Neural cell (in vitro differentiated cells): ENCODE data around the gene INPP5A. TPM values are rescaled to one million over a fixed set of nuclear protein-coding genes. Genes with fewer than 3 reads are reported as not detected.

Source experiments
- H2AFZ ChIP-seq: fragments of 200-600, 300-800 bp; sonication (generic), shearing (Covaris generic); 2 replicates; pipeline ENCODE4 v1.6.0; 2014; ENCODE audit warnings: low read depth, mild to moderate bottlenecking, antibody characterized with exemption, low read length, moderate library complexity
- H3F3A ChIP-seq: fragments of 200-600 bp; shearing (Covaris generic); 2 replicates; pipeline ENCODE4 v1.6.1; 2016; ENCODE audit warnings: mild to moderate bottlenecking, moderate library complexity, mixed read lengths, antibody characterized with exemption, low read length; ENCODE audit not compliant: insufficient read depth, poor library complexity, severe bottlenecking
- H3K27ac ChIP-seq: fragments of 200-600, 300-800 bp; sonication (generic), shearing (Covaris generic); 2 replicates; pipeline ENCODE4 v1.5.1; 2014; ENCODE audit warnings: mild to moderate bottlenecking, low read length, moderate library complexity
- H3K27me3 ChIP-seq: fragments of 300-800, 200-600 bp; sonication (generic), shearing (Covaris generic); 2 replicates; pipeline ENCODE4 v1.6.0; 2014; ENCODE audit warnings: mild to moderate bottlenecking, low read depth, low read length, moderate library complexity; ENCODE audit not compliant: insufficient read depth
- H3K36me3 ChIP-seq: fragments of 300-800, 200-600 bp; sonication (generic), shearing (Covaris generic); 2 replicates; pipeline ENCODE4 v1.5.1; 2014; ENCODE audit warnings: mild to moderate bottlenecking, antibody characterized with exemption, low read length, moderate library complexity; ENCODE audit not compliant: insufficient read depth
- H3K4me2 ChIP-seq: fragments of 300-800, 200-600 bp; sonication (generic), shearing (Covaris generic); 2 replicates; pipeline ENCODE4 v1.6.0; 2014; ENCODE audit warnings: mild to moderate bottlenecking, low read length
- H3K4me3 ChIP-seq: fragments of 300-800, 200-600 bp; sonication (generic), shearing (Covaris generic); 2 replicates; pipeline ENCODE4 v1.5.1; 2014; ENCODE audit warnings: mild to moderate bottlenecking, low read length, moderate library complexity
- H3K79me2 ChIP-seq: fragments of 200-600 bp; shearing (Covaris generic); replicated peaks from 2 replicates; pipeline ENCODE4 v1.6.0; 2014; ENCODE audit warnings: mild to moderate bottlenecking, low read length, moderate library complexity; ENCODE audit not compliant: insufficient read depth
- H3K9ac ChIP-seq: fragments of 300-800, 200-600 bp; sonication (generic), shearing (Covaris generic); 2 replicates; pipeline ENCODE4 v1.6.1; 2016; ENCODE audit warnings: mild to moderate bottlenecking, low read length, mixed read lengths
- H3K9me2 ChIP-seq: fragments of 200-600 bp; shearing (Covaris generic); 2 replicates; pipeline ENCODE4 v1.6.1; 2016; ENCODE audit warnings: mild to moderate bottlenecking, low read length, mixed read lengths; ENCODE audit not compliant: insufficient read depth
- H3K9me3 ChIP-seq: fragments of 200-600, 300-800 bp; sonication (generic), shearing (Covaris generic); 2 replicates; pipeline ENCODE4 v1.6.1; 2016; ENCODE audit warnings: mild to moderate bottlenecking, mixed run types, low read length, moderate library complexity, mixed read lengths
- H4K20me1 ChIP-seq: fragments of 200-600 bp; shearing (Covaris generic); 2 replicates; pipeline ENCODE4 v1.6.1; 2016; ENCODE audit warnings: mild to moderate bottlenecking, mixed run types; ENCODE audit not compliant: insufficient read depth
- CTCF ChIP-seq: fragments of 450-650 bp; IDR thresholded peaks from 2 replicates; pipeline ENCODE4 v1.5.1; 2014; ENCODE audit warnings: antibody characterized with exemption, mild to moderate bottlenecking, moderate library complexity; ENCODE audit not compliant: poor library complexity, severe bottlenecking
- EP300 ChIP-seq: fragments of 450-650 bp; conservative IDR thresholded peaks from 2 replicates; pipeline ENCODE4 v1.6.1; 2014; ENCODE audit warnings: antibody characterized with exemption, mild to moderate bottlenecking, moderate library complexity; ENCODE audit not compliant: poor library complexity, severe bottlenecking
- EZH2 ChIP-seq: fragments of 200-600, 300-800 bp; shearing (Covaris generic), sonication (generic); IDR thresholded peaks from 2 replicates; pipeline ENCODE4 v1.6.1; 2014; ENCODE audit warnings: antibody characterized with exemption, low read length, borderline replicate concordance, mild to moderate bottlenecking; ENCODE audit not compliant: insufficient read depth, poor library complexity, severe bottlenecking
- MXI1 ChIP-seq: fragments of 450-650 bp; conservative IDR thresholded peaks from 2 replicates; pipeline ENCODE4 v1.6.1; 2014; ENCODE audit warnings: antibody characterized with exemption, mild to moderate bottlenecking; ENCODE audit not compliant: poor library complexity, severe bottlenecking
- POLR2AphosphoS5 ChIP-seq: IDR thresholded peaks from 2 replicates; pipeline ENCODE4 v1.6.1; 2012
- RAD21 ChIP-seq: fragments of 450-650 bp; conservative IDR thresholded peaks from 2 replicates; pipeline ENCODE4 v1.6.1; 2014; ENCODE audit warnings: antibody characterized with exemption, mild to moderate bottlenecking, moderate library complexity
- REST ChIP-seq: IDR thresholded peaks from 2 replicates; pipeline ENCODE4 v1.6.1; 2012; ENCODE audit warnings: borderline replicate concordance
- SMC3 ChIP-seq: fragments of 450-650 bp; conservative IDR thresholded peaks from 2 replicates; pipeline ENCODE4 v1.6.1; 2014; ENCODE audit warnings: antibody characterized with exemption, mild to moderate bottlenecking, moderate library complexity; ENCODE audit not compliant: poor library complexity
- TAF1 ChIP-seq: IDR thresholded peaks from 2 replicates; pipeline ENCODE4 v1.6.1; 2012; ENCODE audit warnings: low read depth
- polyA plus RNA-seq: library from polyadenylated mRNA; depleted of rRNA; stranded (reverse); fragments of >200 nt; gene quantifications from 2 replicates; pipeline ENCODE4 v1.2.3, GENCODE V29; 2014

Gene INPP5A
- polyA plus RNA-seq, 1 donor from 2014 or later: 48.8 TPM

DNA sequence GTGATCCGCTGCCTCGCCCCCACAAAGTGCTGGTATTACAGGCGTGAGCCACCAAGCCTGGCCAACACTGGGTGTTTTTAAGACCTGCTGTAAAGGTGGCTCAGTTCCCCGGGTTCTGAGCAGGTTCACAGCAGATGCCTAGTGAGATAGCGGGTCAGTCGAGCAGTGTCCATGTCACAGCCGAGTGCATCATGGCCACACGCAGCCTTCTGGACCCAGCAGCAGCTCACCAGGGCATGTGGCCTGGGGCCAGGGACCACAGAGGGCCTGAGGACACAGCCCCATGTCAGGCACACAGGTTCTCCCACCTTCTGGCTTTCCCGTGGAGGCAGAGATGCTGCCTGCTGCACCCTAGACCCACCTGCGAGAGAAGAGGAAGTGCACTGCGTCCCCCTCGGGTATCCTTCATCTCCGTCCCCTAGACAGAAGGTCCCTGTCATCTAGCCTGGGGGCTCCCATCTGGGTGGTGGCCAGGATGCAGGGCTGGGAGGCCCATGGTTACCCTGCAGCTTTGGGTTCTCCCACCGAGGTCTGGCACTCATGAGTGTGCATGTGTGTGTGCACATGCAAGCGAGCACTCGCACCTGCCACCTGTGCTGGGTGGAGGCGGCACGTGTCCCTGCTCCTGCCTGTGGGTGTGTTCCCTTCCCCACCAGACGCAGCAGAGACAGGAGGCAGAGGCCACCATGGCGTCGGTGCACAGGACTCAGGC lies 149.8 kb downstream of the INPP5A start:
- TF ChIP-seq TAF1 (no peak), RAD21 (no peak), MXI1 (no peak), POLR2AphosphoS5 (no peak), SMC3 (no peak), EZH2 (no peak), CTCF (no peak)
- H3F3A ChIP-seq: no peaks in the 10 kb centered on the region
- H2AFZ ChIP-seq: no peak overlapping the region
- no peaks in the 10 kb centered on the region for H3K9me3 ChIP-seq
- H3K36me3 ChIP-seq: no peaks in the 10 kb centered on the region
- no peak overlapping the region for H3K4me3 ChIP-seq
- no peak overlapping the region for H3K4me2 ChIP-seq
- H3K27me3 ChIP-seq: no peaks in the 10 kb centered on the region
- H3K9ac ChIP-seq: no peak overlapping the region
- H3K9me2 ChIP-seq: no peaks in the 10 kb centered on the region
- H3K79me2 ChIP-seq: no peaks in the 10 kb centered on the region
- H3K27ac ChIP-seq: no peak overlapping the region
- H4K20me1 ChIP-seq: no peaks in the 10 kb centered on the region

- no peak overlapping the region for H3K27ac ChIP-seq
Observed at GRCh38 chr10:132687893-132688579, 150.4 kb downstream of the INPP5A start.

More at GRCh38 chr10:132687893-132688579, 150.4 kb downstream of the INPP5A start:
- H3K4me3 ChIP-seq: no peak overlapping the region
- no peaks in the 10 kb centered on the region for H3K36me3 ChIP-seq
- no peak overlapping the region for H3K9ac ChIP-seq
- no peaks in the 10 kb centered on the region for H3K9me3 ChIP-seq
- no peaks in the 10 kb centered on the region for H3K9me2 ChIP-seq
- H3F3A ChIP-seq: no peaks in the 10 kb centered on the region
- H4K20me1 ChIP-seq: no peaks in the 10 kb centered on the region
- H3K27me3 ChIP-seq: no peaks in the 10 kb centered on the region
- no peak overlapping the region for H3K4me2 ChIP-seq
- TF ChIP-seq TAF1 (no peak), EP300 (no peak), REST (no peak), CTCF (no peak), POLR2AphosphoS5 (no peak), MXI1 (no peak), SMC3 (no peak), EZH2 (no peak), RAD21 (no peak)
- H3K79me2 ChIP-seq: no peaks in the 10 kb centered on the region
- H2AFZ ChIP-seq: no peak overlapping the region
